GM23338 (cell line): ENCODE results near the gene NID1. TPM values are rescaled to one million over a fixed set of nuclear protein-coding genes. Genes with fewer than 3 reads are reported as not detected.

Source experiments
- ATAC-seq: fragments of 200-7000 bp; cut with Tn5 transposase; 3 replicates; pipeline ENCODE4 v1.9.1; 2020
- DNase-seq: peaks from one replicate; pipeline ENCODE4 v3.0.0-alpha.2; 2015; ENCODE audit warnings: low spot score
- H2AFZ ChIP-seq: fragments of 200-600 bp; sonication (generic); 2 replicates; pipeline ENCODE4 v1.8.0; 2016; ENCODE audit warnings: antibody characterized with exemption, mild to moderate bottlenecking, moderate library complexity
- H3F3A ChIP-seq: fragments of 200-600 bp; sonication (generic); replicated peaks from 2 replicates; pipeline ENCODE4 v1.8.0; 2017; ENCODE audit warnings: antibody characterized with exemption, mixed run types, low read depth
- H3K27ac ChIP-seq: fragments of 200-600 bp; sonication (generic); 2 replicates; pipeline ENCODE4 v1.6.1; 2016; ENCODE audit warnings: low read depth
- H3K27me3 ChIP-seq: fragments of 200-600 bp; sonication (generic); 2 replicates; pipeline ENCODE4 v1.8.0; 2016; ENCODE audit warnings: mild to moderate bottlenecking, mixed run types, moderate library complexity; ENCODE audit not compliant: insufficient read depth
- H3K36me3 ChIP-seq: fragments of 200-600 bp; sonication (generic); 2 replicates; pipeline ENCODE4 v1.8.0; 2016; ENCODE audit warnings: mild to moderate bottlenecking; ENCODE audit not compliant: insufficient read depth
- H3K4me1 ChIP-seq: fragments of 200-600 bp; sonication (generic); 2 replicates; pipeline ENCODE4 v1.8.0; 2016; ENCODE audit warnings: mild to moderate bottlenecking, moderate library complexity; ENCODE audit not compliant: insufficient read depth
- H3K4me2 ChIP-seq: fragments of 200-600 bp; sonication (generic); 2 replicates; pipeline ENCODE4 v1.7.1; 2017; ENCODE audit warnings: mixed run types
- H3K4me3 ChIP-seq: fragments of 200-600 bp; sonication (generic); 2 replicates; pipeline ENCODE4 v1.6.1; 2016; ENCODE audit warnings: mixed run types
- H3K79me2 ChIP-seq: fragments of 200-600 bp; sonication (generic); replicated peaks from 2 replicates; pipeline ENCODE4 v1.8.0; 2017; ENCODE audit warnings: mild to moderate bottlenecking; ENCODE audit not compliant: insufficient read depth
- H3K9me2 ChIP-seq: fragments of 200-600 bp; sonication (generic); 2 replicates; pipeline ENCODE4 v1.8.0; 2017; ENCODE audit not compliant: insufficient read depth
- H4K20me1 ChIP-seq: fragments of 200-600 bp; sonication (generic); replicated peaks from 2 replicates; pipeline ENCODE4 v1.8.0; 2017; ENCODE audit warnings: mild to moderate bottlenecking; ENCODE audit not compliant: insufficient read depth
- H3K27ac Mint-ChIP-seq: 2 replicates; pipeline ENCODE4 v1.8.0; 2020; ENCODE audit warnings: inconsistent platforms, mild to moderate bottlenecking, moderate library complexity, mixed read lengths
- H3K27me3 Mint-ChIP-seq: 3 replicates; pipeline ENCODE4 v1.8.0; 2022; ENCODE audit warnings: low read depth, mild to moderate bottlenecking, moderate library complexity, mixed read lengths, inconsistent platforms; ENCODE audit not compliant: insufficient read depth, poor library complexity
- H3K36me3 Mint-ChIP-seq: 3 replicates; pipeline ENCODE4 v1.8.0; 2021; ENCODE audit warnings: low read depth, mild to moderate bottlenecking, inconsistent platforms, moderate library complexity, mixed read lengths
- H3K4me1 Mint-ChIP-seq: 3 replicates; pipeline ENCODE4 v1.8.0; 2020; ENCODE audit warnings: mild to moderate bottlenecking, inconsistent platforms, mixed read lengths
- H3K4me3 Mint-ChIP-seq: 3 replicates; pipeline ENCODE4 v1.8.0; 2021; ENCODE audit warnings: moderate library complexity, mild to moderate bottlenecking, inconsistent platforms, mixed read lengths
- H3K9me3 Mint-ChIP-seq: 3 replicates; pipeline ENCODE4 v1.8.0; 2020; ENCODE audit warnings: moderate library complexity, mild to moderate bottlenecking, inconsistent platforms, mixed read lengths
- CREB1 ChIP-seq: fragments of 250-450 bp; sonication (Bioruptor Pico); IDR thresholded peaks from 2 replicates; pipeline ENCODE4 v1.5.0; 2020; ENCODE audit warnings: low read depth, mild to moderate bottlenecking, moderate library complexity
- ETS1 ChIP-seq: IDR thresholded peaks from 2 replicates; pipeline ENCODE4 v1.6.1; 2016; ENCODE audit warnings: antibody characterized with exemption
- EZH2 ChIP-seq: fragments of 200-600 bp; sonication (generic); IDR thresholded peaks from one replicate; pipeline ENCODE4 v1.8.0; 2017; ENCODE audit warnings: antibody characterized with exemption, mild to moderate bottlenecking, low read depth; ENCODE audit not compliant: unreplicated experiment
- EZH2phosphoT487 ChIP-seq: fragments of 200-600 bp; sonication (generic); IDR thresholded peaks from one replicate; pipeline ENCODE4 v1.8.1; 2018; ENCODE audit warnings: antibody characterized with exemption; ENCODE audit not compliant: unreplicated experiment
- JUNB ChIP-seq: IDR thresholded peaks from one replicate; pipeline ENCODE4 v1.6.1; 2016; ENCODE audit warnings: antibody characterized with exemption; ENCODE audit not compliant: unreplicated experiment
- NANOG ChIP-seq: IDR thresholded peaks from 2 replicates; pipeline ENCODE4 v1.6.1; 2016; ENCODE audit warnings: antibody characterized with exemption, borderline replicate concordance
- POLR2AphosphoS5 ChIP-seq: IDR thresholded peaks from 2 replicates; pipeline ENCODE4 v1.6.1; 2016; ENCODE audit warnings: antibody characterized with exemption, low read depth
- STAT1 ChIP-seq: IDR thresholded peaks from one replicate; pipeline ENCODE4 v1.6.1; 2016; ENCODE audit warnings: antibody characterized with exemption; ENCODE audit not compliant: unreplicated experiment
- ZNF114 ChIP-seq: fragments of 250-450 bp; sonication (Bioruptor Pico); IDR thresholded peaks from 2 replicates; pipeline ENCODE4 v1.5.0; 2020; ENCODE audit warnings: mild to moderate bottlenecking, moderate library complexity
- ZNF331 ChIP-seq: fragments of 250-450 bp; sonication (Bioruptor Pico); IDR thresholded peaks from 2 replicates; pipeline ENCODE4 v1.5.0; 2020; ENCODE audit warnings: low read depth, mild to moderate bottlenecking, moderate library complexity
- ZNF462 ChIP-seq: fragments of 250-450 bp; sonication (Bioruptor Pico); IDR thresholded peaks from 2 replicates; pipeline ENCODE4 v1.5.0; 2020; ENCODE audit warnings: mild to moderate bottlenecking, moderate library complexity
- polyA plus RNA-seq: library from polyadenylated mRNA; unstranded; fragments of >200 nt; fragmentation: Nextera tagmentation; extraction: Ambion mirVana; gene quantifications from 2 replicates; pipeline ENCODE4 v1.2.1, GENCODE V29; 2016
- total RNA-seq: library from RNA; depleted of rRNA; stranded (reverse); fragments of >200 nt; shearing (Covaris generic); gene quantifications from 2 replicates; pipeline ENCODE4 v1.2.3, GENCODE V29; 2014
- TF ChIP-seq, protein P1 (sequence below): IDR thresholded peaks from one replicate; pipeline ENCODE4 v1.6.1; 2018; ENCODE audit warnings: antibody characterized with exemption; ENCODE audit not compliant: unreplicated experiment
- TF ChIP-seq, protein P2 (sequence below), 2 experiments: fragments of 200-600 bp in 1 of 2; sonication (generic) in 1 of 2; conservative IDR thresholded peaks; 2 replicates each; pipeline versions ENCODE4 v1.5.1 to v1.6.1; 2016 to 2017; ENCODE audit warnings: antibody characterized with exemption in 2 of 2, low read depth in 2 of 2, mild to moderate bottlenecking in 2 of 2, moderate library complexity in 1 of 2

The NID1 gene
- total and polyA plus RNA-seq, 2 experiments from 2014 or later: 7.1 to 32.5 TPM

GRCh38 chr1:236073307-236073897 lies 8.5 kb upstream of the NID1 start:
- Mint-ChIP-seq H3K27me3 (peaks cover 7% of the 10 kb centered on the region), H3K4me1 (no peaks in the 10 kb centered on the region), H3K9me3 (peaks cover 3% of the 10 kb centered on the region; the same call in 2 of the 3 replicates), H3K36me3 (no peaks in the 10 kb centered on the region), H3K27ac (no peak overlapping the region), H3K4me3 (no peak overlapping the region)
- no peak overlapping the region for H3K4me2 ChIP-seq
- no peaks in the 10 kb centered on the region for H3F3A ChIP-seq
- no peaks in the 10 kb centered on the region for H3K36me3 ChIP-seq
- H4K20me1 ChIP-seq: no peaks in the 10 kb centered on the region
- no peak for DNase-seq
- H3K4me3 ChIP-seq: no peak overlapping the region
- no peak for TF ChIP-seq ZNF331 (CRISPR knock-in tag)
- TF ChIP-seq, protein P1, sequence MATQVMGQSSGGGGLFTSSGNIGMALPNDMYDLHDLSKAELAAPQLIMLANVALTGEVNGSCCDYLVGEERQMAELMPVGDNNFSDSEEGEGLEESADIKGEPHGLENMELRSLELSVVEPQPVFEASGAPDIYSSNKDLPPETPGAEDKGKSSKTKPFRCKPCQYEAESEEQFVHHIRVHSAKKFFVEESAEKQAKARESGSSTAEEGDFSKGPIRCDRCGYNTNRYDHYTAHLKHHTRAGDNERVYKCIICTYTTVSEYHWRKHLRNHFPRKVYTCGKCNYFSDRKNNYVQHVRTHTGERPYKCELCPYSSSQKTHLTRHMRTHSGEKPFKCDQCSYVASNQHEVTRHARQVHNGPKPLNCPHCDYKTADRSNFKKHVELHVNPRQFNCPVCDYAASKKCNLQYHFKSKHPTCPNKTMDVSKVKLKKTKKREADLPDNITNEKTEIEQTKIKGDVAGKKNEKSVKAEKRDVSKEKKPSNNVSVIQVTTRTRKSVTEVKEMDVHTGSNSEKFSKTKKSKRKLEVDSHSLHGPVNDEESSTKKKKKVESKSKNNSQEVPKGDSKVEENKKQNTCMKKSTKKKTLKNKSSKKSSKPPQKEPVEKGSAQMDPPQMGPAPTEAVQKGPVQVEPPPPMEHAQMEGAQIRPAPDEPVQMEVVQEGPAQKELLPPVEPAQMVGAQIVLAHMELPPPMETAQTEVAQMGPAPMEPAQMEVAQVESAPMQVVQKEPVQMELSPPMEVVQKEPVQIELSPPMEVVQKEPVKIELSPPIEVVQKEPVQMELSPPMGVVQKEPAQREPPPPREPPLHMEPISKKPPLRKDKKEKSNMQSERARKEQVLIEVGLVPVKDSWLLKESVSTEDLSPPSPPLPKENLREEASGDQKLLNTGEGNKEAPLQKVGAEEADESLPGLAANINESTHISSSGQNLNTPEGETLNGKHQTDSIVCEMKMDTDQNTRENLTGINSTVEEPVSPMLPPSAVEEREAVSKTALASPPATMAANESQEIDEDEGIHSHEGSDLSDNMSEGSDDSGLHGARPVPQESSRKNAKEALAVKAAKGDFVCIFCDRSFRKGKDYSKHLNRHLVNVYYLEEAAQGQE: no peak
- TF ChIP-seq EZH2phosphoT487: no peak
- TF ChIP-seq ZNF462 (CRISPR knock-in tag): no peak
- no peak for TF ChIP-seq EZH2
- TF ChIP-seq JUNB: no peak
- TF ChIP-seq STAT1: no peak
- no peak for TF ChIP-seq NANOG
- TF ChIP-seq CREB1 (CRISPR knock-in tag): no peak
- TF ChIP-seq, protein P2, sequence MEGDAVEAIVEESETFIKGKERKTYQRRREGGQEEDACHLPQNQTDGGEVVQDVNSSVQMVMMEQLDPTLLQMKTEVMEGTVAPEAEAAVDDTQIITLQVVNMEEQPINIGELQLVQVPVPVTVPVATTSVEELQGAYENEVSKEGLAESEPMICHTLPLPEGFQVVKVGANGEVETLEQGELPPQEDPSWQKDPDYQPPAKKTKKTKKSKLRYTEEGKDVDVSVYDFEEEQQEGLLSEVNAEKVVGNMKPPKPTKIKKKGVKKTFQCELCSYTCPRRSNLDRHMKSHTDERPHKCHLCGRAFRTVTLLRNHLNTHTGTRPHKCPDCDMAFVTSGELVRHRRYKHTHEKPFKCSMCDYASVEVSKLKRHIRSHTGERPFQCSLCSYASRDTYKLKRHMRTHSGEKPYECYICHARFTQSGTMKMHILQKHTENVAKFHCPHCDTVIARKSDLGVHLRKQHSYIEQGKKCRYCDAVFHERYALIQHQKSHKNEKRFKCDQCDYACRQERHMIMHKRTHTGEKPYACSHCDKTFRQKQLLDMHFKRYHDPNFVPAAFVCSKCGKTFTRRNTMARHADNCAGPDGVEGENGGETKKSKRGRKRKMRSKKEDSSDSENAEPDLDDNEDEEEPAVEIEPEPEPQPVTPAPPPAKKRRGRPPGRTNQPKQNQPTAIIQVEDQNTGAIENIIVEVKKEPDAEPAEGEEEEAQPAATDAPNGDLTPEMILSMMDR (conservative IDR thresholded peaks at IDR 0.05; ENCODE audit: low read depth in 2 of 2): no peak
- no peak for TF ChIP-seq ETS1
- no peak for TF ChIP-seq ZNF114 (CRISPR knock-in tag)
- no peak for TF ChIP-seq POLR2AphosphoS5
- H3K9me2 ChIP-seq: no peaks in the 10 kb centered on the region
- H3K27ac ChIP-seq: no peak overlapping the region
- H2AFZ ChIP-seq: no peak overlapping the region
- H3K27me3 ChIP-seq: no peaks in the 10 kb centered on the region
- H3K4me1 ChIP-seq: no peaks in the 10 kb centered on the region
- H3K79me2 ChIP-seq: no peaks in the 10 kb centered on the region
- no peak for ATAC-seq
